HepG2 (cell line): ENCODE measurements around the gene OR7G2. TPM values are rescaled to one million over a fixed set of nuclear protein-coding genes. Genes with fewer than 3 reads are reported as not detected.
A peak's percentile ranks its signal among the peaks of the same experiment; 100 is the strongest.

Experiments used
- ATF1 ChIP-seq: IDR thresholded peaks from 2 replicates; pipeline ENCODE4 v1.6.1; 2016; ENCODE audit warnings: mild to moderate bottlenecking, control low read depth
- DR1 ChIP-seq: sonication (generic); formaldehyde crosslinking; IDR thresholded peaks from 2 replicates; pipeline ENCODE4 v1.8.0; 2021; ENCODE audit warnings: mild to moderate bottlenecking, missing genetic modification reagents, inconsistent platforms
- ISL2 ChIP-seq: sonication (generic); formaldehyde crosslinking; IDR thresholded peaks from 2 replicates; pipeline ENCODE4 v1.5.0; 2020; ENCODE audit warnings: missing genetic modification reagents
- KMT2B ChIP-seq: IDR thresholded peaks from 2 replicates; pipeline ENCODE4 v1.6.1; 2016; ENCODE audit warnings: missing genetic modification reagents, missing compliant biosample characterization
- NR1H2 ChIP-seq: sonication (generic); formaldehyde crosslinking; IDR thresholded peaks from 2 replicates; pipeline ENCODE4 v1.8.1; 2022; ENCODE audit warnings: low read depth, missing genetic modification reagents, borderline replicate concordance
- PHF21A ChIP-seq: sonication (generic); formaldehyde crosslinking; IDR thresholded peaks from 2 replicates; pipeline ENCODE4 v1.5.0; 2020; ENCODE audit warnings: mild to moderate bottlenecking, missing genetic modification reagents
- U2AF1 ChIP-seq: fragments of 200-400 bp; formaldehyde crosslinking; optimal IDR thresholded peaks from 2 replicates; pipeline ENCODE3; 2017; ENCODE audit warnings: mild to moderate bottlenecking, low read depth, low read length
- YEATS2 ChIP-seq: sonication (generic); formaldehyde crosslinking; IDR thresholded peaks from 2 replicates; pipeline ENCODE4 v1.4.0; 2020; ENCODE audit warnings: missing genetic modification reagents, borderline replicate concordance
- ZBTB7B ChIP-seq: sonication (generic); formaldehyde crosslinking; IDR thresholded peaks from 2 replicates; pipeline ENCODE4 v1.4.0; 2020; ENCODE audit warnings: missing genetic modification reagents
- ZNF12 ChIP-seq: sonication (generic); formaldehyde crosslinking; IDR thresholded peaks from 2 replicates; pipeline ENCODE4 v1.5.0; 2020; ENCODE audit warnings: missing genetic modification reagents
- ZNF260 ChIP-seq: sonication (generic); formaldehyde crosslinking; IDR thresholded peaks from 2 replicates; pipeline ENCODE4 v1.4.0; 2020; ENCODE audit warnings: missing genetic modification reagents, low read depth, mild to moderate bottlenecking, borderline replicate concordance
- ZNF441 ChIP-seq: sonication (generic); formaldehyde crosslinking; IDR thresholded peaks from 2 replicates; pipeline ENCODE4 v1.7.0; 2021; ENCODE audit warnings: missing genetic modification reagents, borderline replicate concordance
- ZNF501 ChIP-seq: sonication (generic); formaldehyde crosslinking; IDR thresholded peaks from 2 replicates; pipeline ENCODE4 v1.5.1; 2020; ENCODE audit warnings: mild to moderate bottlenecking, moderate library complexity, missing genetic modification reagents
- ZNF7 ChIP-seq: IDR thresholded peaks from 2 replicates; pipeline ENCODE4 v1.6.1; 2016; ENCODE audit warnings: missing biosample characterization, missing genetic modification reagents
- ZNF703 ChIP-seq: sonication (generic); formaldehyde crosslinking; IDR thresholded peaks from 2 replicates; pipeline ENCODE4 v1.5.1; 2020; ENCODE audit warnings: missing genetic modification reagents, mild to moderate bottlenecking, moderate library complexity, borderline replicate concordance
- ZNF83 ChIP-seq: sonication (generic); formaldehyde crosslinking; IDR thresholded peaks from 2 replicates; pipeline ENCODE4 v1.4.0; 2020; ENCODE audit warnings: missing genetic modification reagents, mild to moderate bottlenecking, borderline replicate concordance
- ZNF839 ChIP-seq: sonication (generic); formaldehyde crosslinking; IDR thresholded peaks from 2 replicates; pipeline ENCODE4 v1.4.0; 2020; ENCODE audit warnings: missing genetic modification reagents, mild to moderate bottlenecking, borderline replicate concordance
- ZSCAN31 ChIP-seq: sonication (generic); formaldehyde crosslinking; IDR thresholded peaks from 2 replicates; pipeline ENCODE4 v1.5.0; 2020; ENCODE audit warnings: low read depth, mild to moderate bottlenecking, missing genetic modification reagents
- polyA plus RNA-seq, 8 experiments: library from polyadenylated mRNA; depleted of rRNA in 3 of 8; stranded (reverse) in 7 of 8; unstranded in 1 of 8; fragments of >200 nt; fragmentation: Illumina TruSeq in 4 of 8; extraction: Trizol in 4 of 8; gene quantifications; 2 replicates each; pipeline versions ENCODE4 v1.2.1 to v1.2.3, GENCODE V29; 2011 to 2016; ENCODE audit warnings: low read depth in 4 of 8, missing spikeins in 1 of 8, mixed read lengths in 1 of 8; ENCODE audit not compliant: insufficient read depth in 1 of 8
- total RNA-seq, 5 experiments: library from RNA; depleted of rRNA; stranded (reverse); fragments of >200 nt; fragmentation: Illumina TruSeq; extraction: Trizol; gene quantifications; 2 replicates each; pipeline ENCODE4 v1.2.3, GENCODE V29; 2016; ENCODE audit warnings: low read depth in 1 of 5
- TF ChIP-seq, protein P1 (sequence below): sonication (generic); formaldehyde crosslinking; IDR thresholded peaks from 2 replicates; pipeline ENCODE4 v1.4.0; 2020; ENCODE audit warnings: missing genetic modification reagents
- TF ChIP-seq, protein P2 (sequence below): sonication (generic); formaldehyde crosslinking; IDR thresholded peaks from 2 replicates; pipeline ENCODE4 v1.9.0; 2021; ENCODE audit warnings: missing genetic modification reagents, mild to moderate bottlenecking, borderline replicate concordance
- TF ChIP-seq, protein P3 (sequence below): sonication (generic); formaldehyde crosslinking; IDR thresholded peaks from 2 replicates; pipeline ENCODE4 v1.4.0; 2020; ENCODE audit warnings: mild to moderate bottlenecking, missing genetic modification reagents

Gene OR7G2
- total and polyA plus RNA-seq, 2 of the 13 experiments (the other 11 are each of a cell fraction or from before 2014, with no cell fraction given), result not detected

DNA sequence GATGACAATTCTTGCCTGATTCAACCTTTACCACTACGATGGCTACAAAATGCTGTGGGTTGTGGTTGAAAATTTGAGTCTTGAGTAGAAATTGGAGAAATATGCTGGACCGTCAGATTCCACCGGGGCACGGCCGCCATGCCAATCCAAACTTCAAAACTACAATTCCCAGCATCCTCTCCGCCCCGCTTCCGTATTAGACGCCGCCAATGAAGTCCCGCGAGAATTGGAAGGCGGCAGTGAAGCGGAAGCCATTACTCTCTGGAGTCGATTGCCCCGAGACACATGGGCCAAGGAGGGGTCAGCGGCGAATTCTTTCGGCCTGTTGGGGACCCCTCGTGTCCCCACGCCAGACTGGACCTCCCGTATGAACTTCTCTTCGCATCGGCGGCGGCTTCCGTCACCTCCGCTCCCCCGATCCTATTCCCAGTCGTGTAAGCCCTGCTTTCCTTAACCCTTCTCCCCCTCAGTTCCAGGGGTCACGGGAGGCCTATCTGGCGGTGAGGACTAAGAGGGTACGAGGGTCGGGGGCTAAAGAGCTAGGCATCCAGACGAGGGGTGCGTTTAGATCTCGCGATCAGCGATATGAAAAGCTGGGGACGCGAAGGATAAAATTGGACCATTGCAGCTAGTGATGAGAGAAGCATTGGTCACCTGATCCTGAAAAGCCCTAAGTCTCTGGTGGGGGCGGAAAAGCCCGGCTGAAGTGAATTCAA, 33.0 kb upstream of the OR7G2 start, which contains the start of gene ZNF317 (continued):
- TF ChIP-seq, protein P1, sequence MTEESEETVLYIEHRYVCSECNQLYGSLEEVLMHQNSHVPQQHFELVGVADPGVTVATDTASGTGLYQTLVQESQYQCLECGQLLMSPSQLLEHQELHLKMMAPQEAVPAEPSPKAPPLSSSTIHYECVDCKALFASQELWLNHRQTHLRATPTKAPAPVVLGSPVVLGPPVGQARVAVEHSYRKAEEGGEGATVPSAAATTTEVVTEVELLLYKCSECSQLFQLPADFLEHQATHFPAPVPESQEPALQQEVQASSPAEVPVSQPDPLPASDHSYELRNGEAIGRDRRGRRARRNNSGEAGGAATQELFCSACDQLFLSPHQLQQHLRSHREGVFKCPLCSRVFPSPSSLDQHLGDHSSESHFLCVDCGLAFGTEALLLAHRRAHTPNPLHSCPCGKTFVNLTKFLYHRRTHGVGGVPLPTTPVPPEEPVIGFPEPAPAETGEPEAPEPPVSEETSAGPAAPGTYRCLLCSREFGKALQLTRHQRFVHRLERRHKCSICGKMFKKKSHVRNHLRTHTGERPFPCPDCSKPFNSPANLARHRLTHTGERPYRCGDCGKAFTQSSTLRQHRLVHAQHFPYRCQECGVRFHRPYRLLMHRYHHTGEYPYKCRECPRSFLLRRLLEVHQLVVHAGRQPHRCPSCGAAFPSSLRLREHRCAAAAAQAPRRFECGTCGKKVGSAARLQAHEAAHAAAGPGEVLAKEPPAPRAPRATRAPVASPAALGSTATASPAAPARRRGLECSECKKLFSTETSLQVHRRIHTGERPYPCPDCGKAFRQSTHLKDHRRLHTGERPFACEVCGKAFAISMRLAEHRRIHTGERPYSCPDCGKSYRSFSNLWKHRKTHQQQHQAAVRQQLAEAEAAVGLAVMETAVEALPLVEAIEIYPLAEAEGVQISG (CRISPR knock-in tag), result peak; percentile 91
- peak; percentile 90 for TF ChIP-seq KMT2B (CRISPR knock-in tag)
- TF ChIP-seq DR1 (CRISPR knock-in tag), result peak; percentile 88
- TF ChIP-seq, protein P2, sequence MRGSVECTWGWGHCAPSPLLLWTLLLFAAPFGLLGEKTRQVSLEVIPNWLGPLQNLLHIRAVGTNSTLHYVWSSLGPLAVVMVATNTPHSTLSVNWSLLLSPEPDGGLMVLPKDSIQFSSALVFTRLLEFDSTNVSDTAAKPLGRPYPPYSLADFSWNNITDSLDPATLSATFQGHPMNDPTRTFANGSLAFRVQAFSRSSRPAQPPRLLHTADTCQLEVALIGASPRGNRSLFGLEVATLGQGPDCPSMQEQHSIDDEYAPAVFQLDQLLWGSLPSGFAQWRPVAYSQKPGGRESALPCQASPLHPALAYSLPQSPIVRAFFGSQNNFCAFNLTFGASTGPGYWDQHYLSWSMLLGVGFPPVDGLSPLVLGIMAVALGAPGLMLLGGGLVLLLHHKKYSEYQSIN (CRISPR knock-in tag), result 0 out of 2 replicates have a peak, but pooled peaks have one; percentile 69
- 0 out of 2 replicates have a peak, but pooled peaks have one; percentile 56 for TF ChIP-seq ZSCAN31 (CRISPR knock-in tag)
- TF ChIP-seq ZNF703, result no peak
- no peak for TF ChIP-seq ZNF7 (CRISPR knock-in tag)
- TF ChIP-seq NR1H2 (CRISPR knock-in tag), result no peak
- peak; percentile 80; the same call in 1 of the 2 replicates for TF ChIP-seq ZNF839 (CRISPR knock-in tag)
- 0 out of 2 replicates have a peak, but pooled peaks have one; percentile 26 for TF ChIP-seq ISL2 (CRISPR knock-in tag)
- TF ChIP-seq ZNF12 (CRISPR knock-in tag), result peak; percentile 40; the same call in 1 of the 2 replicates
- TF ChIP-seq ZNF83 (CRISPR knock-in tag), result 0 out of 2 replicates have a peak, but pooled peaks have one; percentile 54
- no peak for TF ChIP-seq U2AF1
- peak; percentile 45; the same call in 1 of the 2 replicates for TF ChIP-seq ZBTB7B
- no peak for TF ChIP-seq ZNF260 (CRISPR knock-in tag)
- TF ChIP-seq YEATS2, result peak; percentile 92
- 0 out of 2 replicates have a peak, but pooled peaks have one; percentile 16 for TF ChIP-seq ZNF441 (CRISPR knock-in tag)
- peak; percentile 57; the same call in 1 of the 2 replicates for TF ChIP-seq PHF21A (CRISPR knock-in tag)
- TF ChIP-seq, protein P3, sequence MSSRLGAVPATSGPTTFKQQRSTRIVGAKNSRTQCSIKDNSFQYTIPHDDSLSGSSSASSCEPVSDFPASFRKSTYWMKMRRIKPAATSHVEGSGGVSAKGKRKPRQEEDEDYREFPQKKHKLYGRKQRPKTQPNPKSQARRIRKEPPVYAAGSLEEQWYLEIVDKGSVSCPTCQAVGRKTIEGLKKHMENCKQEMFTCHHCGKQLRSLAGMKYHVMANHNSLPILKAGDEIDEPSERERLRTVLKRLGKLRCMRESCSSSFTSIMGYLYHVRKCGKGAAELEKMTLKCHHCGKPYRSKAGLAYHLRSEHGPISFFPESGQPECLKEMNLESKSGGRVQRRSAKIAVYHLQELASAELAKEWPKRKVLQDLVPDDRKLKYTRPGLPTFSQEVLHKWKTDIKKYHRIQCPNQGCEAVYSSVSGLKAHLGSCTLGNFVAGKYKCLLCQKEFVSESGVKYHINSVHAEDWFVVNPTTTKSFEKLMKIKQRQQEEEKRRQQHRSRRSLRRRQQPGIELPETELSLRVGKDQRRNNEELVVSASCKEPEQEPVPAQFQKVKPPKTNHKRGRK, result peak; percentile 19; the same call in 1 of the 2 replicates
- peak; percentile 89 for TF ChIP-seq ZNF501
- TF ChIP-seq ATF1 (CRISPR knock-in tag), result peak; percentile 77
